HTR-8/SVneo (cell line): ENCODE data around the gene ZNF786.
"Not testable (repeated sequence)": the region's sequence is repeated elsewhere in the genome, so short reads cannot be mapped to it uniquely, and the experiment has no call there.

Source experiments
- DNase-seq: peaks from one replicate; pipeline ENCODE4 v3.0.0; 2011; ENCODE audit warnings: low spot score, mixed read lengths; ENCODE audit not compliant: insufficient read length
- FAIRE-seq: peaks from 2 replicates; lab custom pipeline; 2011; peaks lifted over from hg19 to GRCh38; lab: Jason Lieb, UNC

Gene ZNF786

GRCh38 chr7:149084407-149084806 lies 6.1 kb downstream of the ZNF786 start:
- no peak for FAIRE-seq
- DNase-seq: no peak

DNA sequence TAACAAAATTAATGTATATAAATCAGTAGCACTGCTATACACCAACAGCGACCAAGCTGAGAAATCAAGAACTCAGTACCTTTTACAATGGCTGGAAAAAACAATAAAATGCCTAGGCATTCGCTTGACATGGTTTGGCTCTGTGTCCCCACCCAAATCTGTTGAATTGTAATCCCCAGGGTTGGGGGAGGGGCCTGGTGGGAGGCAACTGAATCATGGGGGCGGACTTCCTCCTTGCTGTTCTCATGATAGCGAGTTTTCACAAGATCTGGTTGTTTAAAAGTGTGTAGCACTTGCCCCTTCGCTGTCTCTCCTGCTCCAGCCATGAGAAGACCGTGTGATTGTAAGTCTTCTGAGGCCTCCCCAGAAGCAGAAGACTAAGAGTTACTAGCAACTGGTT lies 8.6 kb downstream of the ZNF786 start:
- FAIRE-seq: no peak
- no peak for DNase-seq

DNA sequence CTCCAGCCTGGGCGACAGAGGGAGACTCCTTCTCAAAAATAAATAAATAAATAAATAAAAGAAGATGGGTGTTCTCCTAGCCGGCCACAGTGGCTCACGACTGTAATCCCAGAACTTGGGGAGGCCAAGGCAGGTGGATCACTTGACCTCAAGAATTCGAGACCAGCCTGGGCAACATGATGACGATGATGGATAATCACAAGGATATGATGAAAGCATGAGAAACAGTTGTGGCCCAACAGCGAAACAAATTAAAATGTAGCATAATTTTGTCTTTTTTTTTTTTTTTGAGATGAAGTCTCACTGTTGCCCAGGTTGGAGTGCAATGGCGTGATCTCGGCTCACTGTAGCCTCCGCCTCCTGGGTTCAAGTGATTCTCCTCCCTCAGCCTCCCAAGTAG lies 12.9 kb downstream of the ZNF786 start:
- DNase-seq: no peak
- FAIRE-seq: no peak

DNA sequence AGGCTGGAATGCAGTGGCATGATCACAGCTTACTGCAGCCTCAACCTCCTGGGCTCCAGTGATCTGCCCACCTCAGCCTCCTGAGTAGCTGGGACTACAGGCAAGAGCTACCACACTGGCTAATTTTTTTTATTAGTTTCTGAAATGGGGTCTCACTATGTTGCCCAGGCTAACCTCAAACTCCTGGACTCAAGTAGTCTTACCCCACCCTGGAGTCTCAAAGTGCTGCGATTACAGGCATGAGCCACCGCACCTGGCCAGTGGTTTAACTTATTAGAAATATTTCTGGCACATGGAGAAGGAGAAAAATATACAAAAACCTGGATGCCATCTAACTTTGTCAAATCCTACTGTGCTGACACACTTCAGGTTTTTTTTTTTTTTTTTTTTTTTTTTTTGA lies 15.2 kb downstream of the ZNF786 start:
- FAIRE-seq: no peak
- no peak for DNase-seq

- FAIRE-seq: no peak
- DNase-seq: no peak
Measured at GRCh38 chr7:149074116-149074885, 16.2 kb downstream of the ZNF786 start.

DNA sequence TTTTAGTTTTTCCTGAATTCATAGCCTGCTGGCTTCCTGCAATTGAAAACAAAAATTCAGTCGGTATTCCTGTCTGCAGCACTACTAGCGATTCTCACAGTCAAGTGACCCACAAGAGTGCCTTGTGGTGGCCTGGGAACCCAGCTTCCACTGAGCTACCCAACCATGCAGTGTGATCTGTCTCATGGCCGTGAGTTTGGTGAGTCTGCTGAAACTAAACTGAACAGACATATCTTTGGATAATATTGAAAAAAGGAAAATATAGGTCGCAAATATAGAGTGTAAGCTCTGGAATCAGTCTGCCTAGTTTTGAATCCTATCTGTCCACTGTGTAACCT lies 18.1 kb downstream of the ZNF786 start:
- FAIRE-seq (no peak), DNase-seq (no peak)

GRCh38 chr7:149071641-149072437 lies 18.7 kb downstream of the ZNF786 start:
- FAIRE-seq: no peak
- DNase-seq: no peak

DNA sequence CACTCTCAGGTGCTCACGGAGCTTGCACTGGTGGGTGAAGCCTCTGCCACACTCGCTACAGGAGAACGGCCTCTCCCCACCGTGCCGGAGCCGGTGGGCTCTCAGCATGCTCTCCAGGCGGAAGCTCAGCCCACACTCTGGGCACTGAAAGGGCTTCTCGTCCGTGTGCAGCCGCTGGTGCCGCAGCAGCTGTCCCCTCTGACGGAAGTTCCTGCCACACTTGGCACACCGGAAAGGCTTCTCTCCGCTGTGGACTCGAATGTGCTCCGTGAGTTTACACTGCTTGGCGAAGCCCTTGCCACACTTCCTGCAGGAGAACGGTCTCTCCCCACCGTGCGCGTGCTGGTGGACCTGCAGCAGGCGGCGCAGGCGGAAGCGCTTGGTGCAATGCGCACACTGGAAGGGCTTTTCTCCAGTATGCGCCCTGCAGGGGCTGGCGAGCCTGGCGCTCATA lies 19.3 kb downstream of the ZNF786 start:
- FAIRE-seq: no peak
- no peak for DNase-seq

DNA sequence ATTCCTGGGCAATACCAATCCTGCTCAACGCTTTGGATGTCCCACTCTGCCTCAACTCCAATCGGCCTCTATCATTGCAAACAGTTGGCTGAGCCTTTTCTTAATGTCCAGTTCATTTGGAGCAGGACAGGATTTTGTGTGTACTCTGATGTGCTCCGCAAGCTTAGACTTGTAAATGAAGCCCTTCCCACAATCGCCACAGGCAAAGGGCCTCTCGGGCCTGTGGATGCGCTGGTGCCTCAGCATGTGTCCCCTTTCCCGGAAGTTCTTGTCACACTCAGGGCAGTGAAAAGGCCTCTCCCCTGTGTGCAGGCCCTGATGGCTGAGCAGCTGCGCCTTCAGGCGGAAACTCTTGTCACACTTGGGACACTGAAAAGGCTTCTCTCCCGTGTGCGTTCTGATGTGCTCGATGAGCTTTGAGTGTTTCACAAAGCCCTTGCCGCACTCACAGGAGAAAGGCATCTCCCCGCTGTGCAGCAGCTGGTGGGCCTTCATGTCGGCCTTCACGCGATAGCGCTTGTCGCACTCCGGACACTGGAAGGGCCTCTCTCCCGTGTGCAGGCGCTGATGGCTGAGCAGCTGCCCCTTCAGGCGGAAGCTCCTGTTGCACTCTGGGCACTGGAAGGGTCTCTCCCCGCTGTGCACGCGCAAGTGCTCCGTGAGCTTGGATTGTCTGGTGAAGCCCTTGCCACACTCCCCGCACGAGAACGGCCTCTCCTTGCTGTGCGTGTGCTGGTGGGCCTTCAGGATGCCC lies 20.0 kb downstream of the ZNF786 start:
- DNase-seq (no peak), FAIRE-seq (no peak)

- no peak for FAIRE-seq
- no peak for DNase-seq
Measured at GRCh38 chr7:149067869-149068268, 22.6 kb downstream of the ZNF786 start.

DNA sequence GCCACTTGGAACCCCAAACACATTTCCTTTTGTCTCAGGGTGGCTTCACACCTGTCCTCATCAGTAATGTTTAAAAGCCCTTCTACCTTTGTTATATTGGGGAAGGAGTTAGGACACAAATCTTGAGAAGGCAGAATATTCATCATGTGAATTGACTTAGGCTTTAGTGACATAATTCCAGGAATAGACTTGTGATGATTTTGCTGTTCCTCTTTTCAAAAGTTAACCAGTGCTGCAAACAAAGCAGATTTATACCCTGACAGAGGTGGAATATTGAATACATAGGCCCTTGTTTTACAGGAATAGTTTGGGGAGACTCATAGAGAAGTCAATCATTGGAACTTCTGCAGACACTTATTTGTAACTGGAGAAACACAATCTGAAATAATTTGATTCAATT lies 27.0 kb downstream of the ZNF786 start:
- no peak for FAIRE-seq
- no peak for DNase-seq

DNA sequence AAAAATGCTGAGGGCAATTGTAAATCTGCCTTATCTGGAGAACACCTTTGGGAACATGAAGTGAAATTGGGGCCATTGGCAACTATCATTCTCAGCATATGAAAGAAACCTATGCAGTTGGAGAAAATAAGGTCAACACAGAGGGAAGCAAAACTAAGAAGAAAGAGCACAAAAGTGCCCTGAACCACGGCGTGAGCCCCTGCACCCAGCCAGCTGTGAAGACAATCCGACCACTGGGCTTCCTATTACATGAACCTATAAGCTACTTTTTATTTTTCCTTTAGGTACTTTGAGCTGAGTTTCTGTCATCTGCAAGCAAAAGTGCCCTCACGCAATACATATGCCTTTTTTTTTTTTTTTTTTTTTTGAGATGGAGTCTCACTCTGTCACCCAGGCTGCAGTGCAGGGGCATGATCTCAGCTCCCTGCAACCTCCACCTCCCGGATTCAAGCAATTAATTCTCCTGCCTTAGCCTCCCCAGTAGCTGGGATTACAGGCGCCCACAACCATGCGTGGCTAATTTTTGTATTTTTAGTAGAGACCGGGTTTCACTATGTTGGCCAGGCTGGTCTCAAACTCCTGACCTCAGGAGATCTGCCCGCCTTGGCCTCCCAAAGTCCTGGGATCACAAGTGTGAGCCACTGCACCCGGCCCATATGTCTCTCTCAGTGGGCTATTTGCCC lies 28.2 kb downstream of the ZNF786 start:
- FAIRE-seq, DNase-seq: not testable (repeated sequence)

- DNase-seq (no peak), FAIRE-seq (no peak)
Measured at GRCh38 chr7:149060156-149060555, 30.4 kb downstream of the ZNF786 start.

- DNase-seq (no peak), FAIRE-seq (no peak)
Measured at GRCh38 chr7:149053885-149054284, 36.6 kb downstream of the ZNF786 start.

GRCh38 chr7:149053384-149053783 lies 37.1 kb downstream of the ZNF786 start:
- DNase-seq (no peak), FAIRE-seq (no peak)

GRCh38 chr7:149050941-149051340 lies 39.6 kb downstream of the ZNF786 start:
- DNase-seq (no peak), FAIRE-seq (no peak)

GRCh38 chr7:149048805-149049204 lies 41.7 kb downstream of the ZNF786 start:
- no peak for DNase-seq
- FAIRE-seq: no peak

DNA sequence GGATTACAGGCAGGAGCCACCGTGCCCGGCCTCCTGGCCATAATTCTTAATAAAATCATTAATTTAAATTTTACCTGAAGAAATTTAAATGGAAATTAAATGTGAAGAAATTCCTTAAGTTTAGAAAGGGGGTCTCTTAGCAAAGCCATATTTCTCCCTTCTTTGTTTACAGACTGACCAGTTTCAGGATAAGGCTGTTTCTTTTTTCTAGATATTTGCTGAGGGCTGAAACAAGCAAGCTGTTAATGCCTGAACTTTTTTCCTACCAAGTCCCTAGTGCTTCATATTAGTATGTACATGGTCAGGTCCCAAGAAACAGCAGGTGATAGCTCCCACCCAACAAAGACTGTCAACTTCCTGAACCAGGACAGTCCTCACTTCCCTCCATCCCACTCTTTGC lies 44.1 kb downstream of the ZNF786 start:
- FAIRE-seq (no peak), DNase-seq (no peak)

- FAIRE-seq: no peak
Measured at GRCh38 chr7:149043936-149044335, 46.6 kb downstream of the ZNF786 start.

DNA sequence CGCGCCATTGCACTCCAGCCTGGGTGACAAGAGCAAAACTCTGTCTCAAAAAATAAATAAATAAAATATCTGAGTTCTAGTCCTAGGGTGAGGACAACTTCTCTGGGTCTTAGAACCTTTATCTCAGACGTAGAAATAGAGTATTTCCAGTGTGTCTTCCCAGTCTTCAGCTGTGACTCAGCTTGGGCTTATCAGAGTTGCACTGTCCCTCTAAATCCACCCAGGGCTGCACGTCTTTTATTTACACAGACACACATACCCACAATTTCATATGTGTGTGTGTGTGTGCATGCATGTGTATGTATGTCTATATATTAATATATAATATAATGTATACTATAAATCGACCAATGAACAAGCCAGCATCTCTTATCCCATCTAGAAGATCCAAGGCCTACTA lies 49.2 kb downstream of the ZNF786 start:
- FAIRE-seq: no peak
- DNase-seq: no peak

More at GRCh38 chr7:149043936-149044335, 46.6 kb downstream of the ZNF786 start:
- DNase-seq: no peak
